Transverse colon (tissue), 4 donors: ENCODE measurements around the gene FMNL1.

Experiments used
- CTCF ChIP-seq, 5 experiments: fragments of 200-600 bp in 3 of 5; fragments of 450-650 bp in 2 of 5; sonication (generic) in 3 of 5; IDR thresholded peaks; 1 replicate in 2 of 5; 2 replicates in 3 of 5; pipeline ENCODE4 v1.5.1; 2016 to 2017; ENCODE audit warnings: antibody characterized with exemption in 5 of 5, inconsistent platforms in 3 of 5, mild to moderate bottlenecking in 2 of 5, moderate library complexity in 1 of 5
- EP300 ChIP-seq: sonication (generic); formaldehyde crosslinking; IDR thresholded peaks from one replicate; pipeline ENCODE4 v1.6.1; 2017; ENCODE audit warnings: antibody characterized with exemption, low read depth
- POLR2A ChIP-seq: fragments of 450-650 bp; IDR thresholded peaks from one replicate; pipeline ENCODE4 v1.6.1; 2016; ENCODE audit warnings: antibody characterized with exemption, mild to moderate bottlenecking, moderate library complexity
- POLR2AphosphoS5 ChIP-seq, 3 donors: sonication (generic); formaldehyde crosslinking; IDR thresholded peaks; one replicate each; pipeline ENCODE4 v1.6.1; 2016; ENCODE audit warnings: antibody characterized with exemption in 3 of 3

- TF ChIP-seq CTCF (IDR thresholded peaks at IDR 0.05) (no peak), POLR2A (no peak), EP300 (no peak), POLR2AphosphoS5 (IDR thresholded peaks at IDR 0.05) (peak in 1 of 3 donors; percentile 6)
Observed at GRCh38 chr17:45262516-45263476, 41.1 kb downstream of the FMNL1 start.
